Nephron (organoid): ENCODE data around the gene C19orf47.

Experiments used
- H3K27ac Mint-ChIP-seq, 3 experiments: 2 replicates each; pipeline ENCODE4 v1.8.0; 2020; ENCODE audit warnings: mixed read lengths in 3 of 3, mild to moderate bottlenecking in 2 of 3, moderate library complexity in 1 of 3
- H3K27me3 Mint-ChIP-seq: 2 replicates; pipeline ENCODE4 v1.8.0; 2021; ENCODE audit warnings: low read depth, mild to moderate bottlenecking, moderate library complexity, mixed read lengths
- H3K36me3 Mint-ChIP-seq: 2 replicates; pipeline ENCODE4 v1.8.0; 2020; ENCODE audit warnings: low read depth, mixed read lengths
- H3K4me1 Mint-ChIP-seq: 2 replicates; pipeline ENCODE4 v1.8.0; 2020; ENCODE audit warnings: mixed read lengths
- H3K4me3 Mint-ChIP-seq, 3 experiments: 2 replicates each; pipeline ENCODE4 v1.8.0; 2020; ENCODE audit warnings: mild to moderate bottlenecking in 3 of 3, mixed read lengths in 3 of 3, moderate library complexity in 2 of 3
- H3K9me3 Mint-ChIP-seq: 2 replicates; pipeline ENCODE4 v1.8.0; 2020; ENCODE audit warnings: mixed read lengths
- CTCF ChIP-seq, 3 experiments: fragments of 200-600 bp; sonication (generic); IDR thresholded peaks; one replicate each; pipeline ENCODE4 v1.5.0; 2021; ENCODE audit warnings: antibody characterized with exemption in 3 of 3; ENCODE audit not compliant: unreplicated experiment in 3 of 3

C19orf47 gene

GRCh38 chr19:40314656-40315055, 33.5 kb downstream of the C19orf47 start:
- H3K9me3 Mint-ChIP-seq: no peaks in the 10 kb centered on the region
- no peaks in the 10 kb centered on the region for H3K4me1 Mint-ChIP-seq
- no peak for TF ChIP-seq CTCF (IDR thresholded peaks at IDR 0.05; ENCODE audit: unreplicated experiment in 3 of 3)
- H3K4me3 Mint-ChIP-seq: no peak overlapping the region
- no peak overlapping the region for H3K27ac Mint-ChIP-seq
- peaks cover 14% of the 10 kb centered on the region for H3K36me3 Mint-ChIP-seq
- H3K27me3 Mint-ChIP-seq: no peaks in the 10 kb centered on the region

GRCh38 chr19:40313229-40313983, 34.8 kb downstream of the C19orf47 start:
- Mint-ChIP-seq H3K4me1 (no peaks in the 10 kb centered on the region), H3K4me3 (no peak overlapping the region), H3K36me3 (peaks cover 10% of the 10 kb centered on the region), H3K9me3 (no peaks in the 10 kb centered on the region), H3K27me3 (no peaks in the 10 kb centered on the region), H3K27ac (no peak overlapping the region)
- TF ChIP-seq CTCF (IDR thresholded peaks at IDR 0.05; ENCODE audit: unreplicated experiment in 3 of 3): no peak

GRCh38 chr19:40312533-40312932, 35.7 kb downstream of the C19orf47 start:
- Mint-ChIP-seq H3K27me3 (no peaks in the 10 kb centered on the region), H3K36me3 (peaks cover 9% of the 10 kb centered on the region), H3K4me3 (no peak overlapping the region), H3K9me3 (no peaks in the 10 kb centered on the region), H3K27ac (no peak overlapping the region), H3K4me1 (no peaks in the 10 kb centered on the region)
- TF ChIP-seq CTCF (IDR thresholded peaks at IDR 0.05; ENCODE audit: unreplicated experiment in 3 of 3): no peak

- Mint-ChIP-seq H3K27me3 (no peaks in the 10 kb centered on the region), H3K4me1 (peaks cover 7% of the 10 kb centered on the region), H3K9me3 (no peaks in the 10 kb centered on the region), H3K27ac (no peak overlapping the region), H3K36me3 (no peaks in the 10 kb centered on the region), H3K4me3 (no peak overlapping the region)
- TF ChIP-seq CTCF (IDR thresholded peaks at IDR 0.05; ENCODE audit: unreplicated experiment in 3 of 3): no peak
Measured at GRCh38 chr19:40309666-40310065, 38.5 kb downstream of the C19orf47 start.

- Mint-ChIP-seq H3K9me3 (no peaks in the 10 kb centered on the region), H3K4me1 (peaks cover 16% of the 10 kb centered on the region), H3K36me3 (no peaks in the 10 kb centered on the region), H3K4me3 (no peak overlapping the region), H3K27ac (peak overlapping the region in 2 of 3 experiments; percentile 9 to 21), H3K27me3 (no peaks in the 10 kb centered on the region)
- TF ChIP-seq CTCF (IDR thresholded peaks at IDR 0.05; ENCODE audit: unreplicated experiment in 3 of 3): peak; percentile 80 to 82 (median 81)
Measured at GRCh38 chr19:40305403-40305802, 42.8 kb downstream of the C19orf47 start.

- no peaks in the 10 kb centered on the region for H3K36me3 Mint-ChIP-seq
- H3K9me3 Mint-ChIP-seq: no peaks in the 10 kb centered on the region
- no peak for TF ChIP-seq CTCF (IDR thresholded peaks at IDR 0.05; ENCODE audit: unreplicated experiment in 3 of 3)
- peaks cover 16% of the 10 kb centered on the region for H3K4me1 Mint-ChIP-seq
- H3K27me3 Mint-ChIP-seq: no peaks in the 10 kb centered on the region
- H3K27ac Mint-ChIP-seq: peak overlapping the region in 2 of 3 experiments; percentile 72 to 78
- no peak overlapping the region for H3K4me3 Mint-ChIP-seq
Measured at GRCh38 chr19:40304306-40304705, 43.9 kb downstream of the C19orf47 start.
